AG20443 (cell line): ENCODE data around the gene FCER2.

Experiments
- DNase-seq: peaks from one replicate; pipeline ENCODE4 v3.0.0; 2012; ENCODE audit warnings: low spot score, mixed read lengths

FCER2 gene

GRCh38 chr19:7732045-7732444, 30.1 kb upstream of the FCER2 start, which contains the start of gene CLEC4G:
Gene CLEC4G, minus strand, starts transcription at chr19:7732110. Its CDS starts 8 bp downstream, at chr19:7732102.
- no peak for DNase-seq

GRCh38 chr19:7731615-7732014, 29.7 kb upstream of the FCER2 start:
- DNase-seq, result no peak

GRCh38 chr19:7731218-7731595, 29.3 kb upstream of the FCER2 start:
- no peak for DNase-seq

GRCh38 chr19:7730286-7731217, 28.6 kb upstream of the FCER2 start:
- no peak for DNase-seq

GRCh38 chr19:7729831-7730285, 27.9 kb upstream of the FCER2 start:
- no peak for DNase-seq

- DNase-seq, result no peak
These were observed 27.3 kb upstream of the FCER2 start for GRCh38 chr19:7729211-7729610.

- DNase-seq, result no peak
These were observed 23.9 kb upstream of the FCER2 start for GRCh38 chr19:7725791-7726190.

- DNase-seq, result no peak
These were observed 20.3 kb upstream of the FCER2 start for GRCh38 chr19:7722231-7722651.

GRCh38 chr19:7720351-7720750, 18.4 kb upstream of the FCER2 start:
- no peak for DNase-seq

GRCh38 chr19:7718668-7719067, 16.7 kb upstream of the FCER2 start:
- DNase-seq, result no peak

- DNase-seq, result no peak
These were observed 14.8 kb upstream of the FCER2 start for GRCh38 chr19:7716762-7717161.

- DNase-seq, result no peak
These were observed 13.7 kb upstream of the FCER2 start for GRCh38 chr19:7715671-7716070.

GRCh38 chr19:7710616-7711015, 8.7 kb upstream of the FCER2 start:
- DNase-seq, result no peak

GRCh38 chr19:7709932-7710460, 8.1 kb upstream of the FCER2 start:
- DNase-seq, result no peak

- no peak for DNase-seq
These were observed 5.1 kb upstream of the FCER2 start for GRCh38 chr19:7706955-7707456.

GRCh38 chr19:7706188-7706954, 4.4 kb upstream of the FCER2 start:
- DNase-seq, result no peak

- no peak for DNase-seq
These were observed 3.7 kb upstream of the FCER2 start for GRCh38 chr19:7705387-7706187.

- DNase-seq, result no peak
These were observed 2.5 kb upstream of the FCER2 start for GRCh38 chr19:7704280-7705060.

GRCh38 chr19:7703332-7703731, 1.4 kb upstream of the FCER2 start:
- DNase-seq, result no peak

GRCh38 chr19:7701049-7701653, 780 bp downstream of the FCER2 start:
- DNase-seq, result no peak
